ENCODE data around the gene ANKRD40CL.
"Not testable (repeated sequence)": the region's sequence is repeated elsewhere in the genome, so short reads cannot be mapped to it uniquely, and the experiment has no call there.

Gene ANKRD40CL

GRCh38 chr17:50758524-50758923 is 8.8 kb downstream of the ANKRD40CL start:
- DNase-seq: no peak

GRCh38 chr17:50754521-50754920 is 12.8 kb downstream of the ANKRD40CL start:
- DNase-seq: no peak

GRCh38 chr17:50749245-50749644 is 18.1 kb downstream of the ANKRD40CL start:
- DNase-seq: no peak

- DNase-seq: no peak
Measured at GRCh38 chr17:50745631-50746030, 21.7 kb downstream of the ANKRD40CL start.

- no peak for DNase-seq
Measured at GRCh38 chr17:50739098-50739497, 28.2 kb downstream of the ANKRD40CL start.

GRCh38 chr17:50737118-50737698 is 30.1 kb downstream of the ANKRD40CL start:
- no peak for DNase-seq

- no peak for DNase-seq
Measured at GRCh38 chr17:50735287-50735686, 32.0 kb downstream of the ANKRD40CL start.

GRCh38 chr17:50731575-50732460 is 35.5 kb downstream of the ANKRD40CL start:
- DNase-seq: no peak

GRCh38 chr17:50728881-50729765 is 38.2 kb downstream of the ANKRD40CL start:
- DNase-seq: no peak

- DNase-seq: no peak
Measured at GRCh38 chr17:50728112-50728429, 39.2 kb downstream of the ANKRD40CL start.

- no peak for DNase-seq
Measured at GRCh38 chr17:50725769-50726655, 41.3 kb downstream of the ANKRD40CL start.

- DNase-seq: not testable (repeated sequence)
Measured at GRCh38 chr17:50724622-50725021, 42.7 kb downstream of the ANKRD40CL start.

GRCh38 chr17:50722746-50723145 is 44.6 kb downstream of the ANKRD40CL start:
- no peak for DNase-seq

GRCh38 chr17:50721194-50722010 is 45.9 kb downstream of the ANKRD40CL start:
- DNase-seq: no peak

- no peak for DNase-seq
Measured at GRCh38 chr17:50719924-50720794, 47.2 kb downstream of the ANKRD40CL start.

GRCh38 chr17:50719144-50719923 is 48.0 kb downstream of the ANKRD40CL start, which contains the start of gene LUC7L3:
Gene LUC7L3 (plus strand): TSS chr17:50719603. CDS start chr17:50719733, 130 bp downstream.
- DNase-seq: peak; percentile 89 to 90

- DNase-seq: no peak
Measured at GRCh38 chr17:50715471-50715870, 51.8 kb downstream of the ANKRD40CL start.

GRCh38 chr17:50712641-50713040 is 54.7 kb downstream of the ANKRD40CL start:
- DNase-seq: no peak
